Activated CD8-positive, alpha-beta T cell treated with anti-CD3 and anti-CD28 coated beads for 36 hours (primary cell): ENCODE measurements around the gene COL15A1. TPM values are rescaled to one million over a fixed set of nuclear protein-coding genes. Genes with fewer than 3 reads are reported as not detected.

ENCODE experiments used
- ATAC-seq: fragments of 200-7000 bp; cut with Tn5 transposase; one replicate; pipeline ENCODE4 v1.10.0; 2021; ENCODE audit warnings: mild to moderate bottlenecking, moderate library complexity
- CTCF ChIA-PET: fragments of 350-600 bp; sonication (Branson Sonifier 250); formaldehyde crosslinking; loops from one replicate; lab custom pipeline; 2021; ENCODE audit warnings: antibody characterized with exemption; lab: Charles Lee
- POLR2A ChIA-PET: fragments of 350-600 bp; sonication (Branson Sonifier 250); formaldehyde crosslinking; loops from one replicate; lab custom pipeline; 2021; ENCODE audit warnings: antibody characterized with exemption; lab: Charles Lee
- DNase-seq: peaks from one replicate; pipeline ENCODE4 v3.0.0-alpha.2; 2020
- H3K27ac Mint-ChIP-seq: one replicate; pipeline ENCODE4 v1.8.0; 2021; ENCODE audit warnings: mild to moderate bottlenecking, mixed read lengths
- H3K27me3 Mint-ChIP-seq: one replicate; pipeline ENCODE4 v1.8.0; 2021; ENCODE audit warnings: mixed read lengths
- H3K36me3 Mint-ChIP-seq: one replicate; pipeline ENCODE4 v1.8.0; 2021; ENCODE audit warnings: low read depth, mixed read lengths
- H3K4me1 Mint-ChIP-seq: one replicate; pipeline ENCODE4 v1.8.0; 2021; ENCODE audit warnings: low read depth, mixed read lengths
- H3K4me3 Mint-ChIP-seq: one replicate; pipeline ENCODE4 v1.8.0; 2021; ENCODE audit warnings: mild to moderate bottlenecking, moderate library complexity, mixed read lengths
- H3K9me3 Mint-ChIP-seq: one replicate; pipeline ENCODE4 v1.8.0; 2021; ENCODE audit warnings: mixed read lengths
- CTCF ChIP-seq: fragments of 200-600 bp; IDR thresholded peaks from one replicate; pipeline ENCODE4 v1.8.0; 2022; ENCODE audit warnings: antibody characterized with exemption, mild to moderate bottlenecking
- intact Hi-C: fragments of 100-400 bp; cut with micrococcal nuclease; formaldehyde crosslinking; loops from one replicate; pipeline ENCODE4 v1.10.0; 2022
- total RNA-seq, 2 experiments: library from RNA; stranded (reverse); gene quantifications; one replicate each; pipeline ENCODE4 v1.2.3, GENCODE V29; 2021

COL15A1 gene
- total RNA-seq, 2 experiments from 2014 or later = 0.07 TPM; not detected in 1

GRCh38 chr9:99069546-99069945 lies 125.8 kb downstream of the COL15A1 start:
- no peaks in the 10 kb centered on the region for H3K9me3 Mint-ChIP-seq
- H3K36me3 Mint-ChIP-seq = no peaks in the 10 kb centered on the region
- ChIA-PET POLR2A (interaction anchor here (1.1 to 1.6 kb wide), 2 partner anchors 11 to 45 kb away, joined by 3 to 8 read pairs; no protein-coding TSS in a partner anchor), CTCF (interaction anchor here (1.0 to 1.8 kb wide), 2 partner anchors 10 to 56 kb away, joined by 4 to 6 read pairs; no protein-coding TSS in a partner anchor)
- H3K4me3 Mint-ChIP-seq = no peak overlapping the region
- peaks cover 37% of the 10 kb centered on the region for H3K4me1 Mint-ChIP-seq
- intact Hi-C loops = no loop called here
- DNase-seq = no peak
- ATAC-seq = no peak
- H3K27ac Mint-ChIP-seq = peak overlapping the region; percentile 71
- TF ChIP-seq CTCF = no peak
- H3K27me3 Mint-ChIP-seq = no peaks in the 10 kb centered on the region

- CTCF ChIA-PET = interaction anchor here (0.7 kb wide), 1 partner anchor 65 kb away, joined by 3 read pairs; no protein-coding TSS in a partner anchor
- intact Hi-C loops = no loop called here
- TF ChIP-seq CTCF = no peak
- H3K4me3 Mint-ChIP-seq = no peak overlapping the region
- no peaks in the 10 kb centered on the region for H3K27me3 Mint-ChIP-seq
- peaks cover 44% of the 10 kb centered on the region for H3K4me1 Mint-ChIP-seq
- H3K9me3 Mint-ChIP-seq = no peaks in the 10 kb centered on the region
- POLR2A ChIA-PET = interaction anchor here (0.8 to 1.5 kb wide), 2 partner anchors 11 to 23 kb away, joined by 3 to 4 read pairs; no protein-coding TSS in a partner anchor
- H3K27ac Mint-ChIP-seq = no peak overlapping the region
- DNase-seq = no peak
- no peaks in the 10 kb centered on the region for H3K36me3 Mint-ChIP-seq
- ATAC-seq = no peak
These were observed 127.0 kb downstream of the COL15A1 start for GRCh38 chr9:99070681-99071080.

GRCh38 chr9:99071313-99072039 lies 127.8 kb downstream of the COL15A1 start:
- peak; percentile 65 for ATAC-seq
- Mint-ChIP-seq H3K9me3 (no peaks in the 10 kb centered on the region), H3K4me1 (peaks cover 49% of the 10 kb centered on the region), H3K36me3 (no peaks in the 10 kb centered on the region), H3K27me3 (no peaks in the 10 kb centered on the region), H3K4me3 (no peak overlapping the region), H3K27ac (no peak overlapping the region)
- ChIA-PET POLR2A (interaction anchor here (0.8 to 1.5 kb wide), 2 partner anchors 12 to 22 kb away, joined by 3 to 4 read pairs; no protein-coding TSS in a partner anchor), CTCF (no interaction called here)
- DNase-seq = peak; percentile 35
- no peak for TF ChIP-seq CTCF
- intact Hi-C loops = no loop called here

GRCh38 chr9:99072040-99072394 lies 128.3 kb downstream of the COL15A1 start:
- no peaks in the 10 kb centered on the region for H3K36me3 Mint-ChIP-seq

More at GRCh38 chr9:99072040-99072394, 128.3 kb downstream of the COL15A1 start:
- no peak for TF ChIP-seq CTCF
- no peak for ATAC-seq
- intact Hi-C loops = no loop called here
- DNase-seq = no peak
- H3K9me3 Mint-ChIP-seq = no peaks in the 10 kb centered on the region
- POLR2A ChIA-PET = interaction anchor here (1.5 kb wide), 1 partner anchor 13 kb away, joined by 4 read pairs; no protein-coding TSS in a partner anchor
- peaks cover 55% of the 10 kb centered on the region for H3K4me1 Mint-ChIP-seq
- H3K4me3 Mint-ChIP-seq = no peak overlapping the region
- H3K27ac Mint-ChIP-seq = no peak overlapping the region
- CTCF ChIA-PET = no interaction called here
- H3K27me3 Mint-ChIP-seq = no peaks in the 10 kb centered on the region
